Measurements from ENCODE around the gene CPLX3. TPM values are rescaled to one million over a fixed set of nuclear protein-coding genes. Genes with fewer than 3 reads are reported as not detected.

The CPLX3 gene
- polyA plus RNA-seq, 4 donors = 1.1 TPM; not detected in 3

GRCh38 chr15:74791007-74791406, 35.4 kb upstream of the CPLX3 start:
- Histone ChIP-seq H3K36me3 (ENCODE audit: control insufficient read depth in 3 of 3, insufficient read depth in 2 of 3, low read depth in 1 of 3, low read length in 3 of 3) (peaks cover 0 to 83% (median 0%) of the 10 kb centered on the region in 3 donors), H3K27ac (ENCODE audit: low read depth in 1 of 3, low read length in 2 of 3) (peak overlapping the region in 1 of 3 donors; percentile 88), H3K9me3 (ENCODE audit: control insufficient read depth in 2 of 2, insufficient read depth in 1 of 2, low read depth in 1 of 2, low read length in 1 of 2) (no peaks in the 10 kb centered on the region), H3K4me3 (ENCODE audit: low read depth in 1 of 3, low read length in 3 of 3) (no peak overlapping the region), H3K4me1 (ENCODE audit: control insufficient read depth in 3 of 3, insufficient read depth in 2 of 3, low read depth in 1 of 3, low read length in 2 of 3) (peaks cover 9 to 85% (median 36%) of the 10 kb centered on the region in 3 donors), H3K27me3 (ENCODE audit: control insufficient read depth in 3 of 3, insufficient read depth in 3 of 3, low read length in 3 of 3) (no peaks in the 10 kb centered on the region)
- 21 to 36% (median 22%) methylated on average over 1 of the region's 1 CpG for WGBS, 3 donors
- FAIRE-seq (no peak), DNase-seq (no peak)

- Histone ChIP-seq H3K4me1 (ENCODE audit: control insufficient read depth in 3 of 3, insufficient read depth in 2 of 3, low read depth in 1 of 3, low read length in 2 of 3) (peaks cover 9 to 79% (median 32%) of the 10 kb centered on the region in 3 donors), H3K27me3 (ENCODE audit: control insufficient read depth in 3 of 3, insufficient read depth in 3 of 3, low read length in 3 of 3) (no peaks in the 10 kb centered on the region), H3K9me3 (ENCODE audit: control insufficient read depth in 2 of 2, insufficient read depth in 1 of 2, low read depth in 1 of 2, low read length in 1 of 2) (no peaks in the 10 kb centered on the region), H3K4me3 (ENCODE audit: low read depth in 1 of 3, low read length in 3 of 3) (no peak overlapping the region), H3K27ac (ENCODE audit: low read depth in 1 of 3, low read length in 2 of 3) (peak overlapping the region in 1 of 3 donors; percentile 32), H3K36me3 (ENCODE audit: control insufficient read depth in 3 of 3, insufficient read depth in 2 of 3, low read depth in 1 of 3, low read length in 3 of 3) (peaks cover 0 to 83% (median 0%) of the 10 kb centered on the region in 3 donors)
- DNase-seq = no peak
- no peak for FAIRE-seq
- WGBS, 3 donors = 62 to 71% (median 71%) methylated on average over 7 of the region's 7 CpGs
These were observed 34.8 kb upstream of the CPLX3 start for GRCh38 chr15:74791667-74792066.

GRCh38 chr15:74792227-74793016, 34.0 kb upstream of the CPLX3 start:
- WGBS, 3 donors = 46 to 63% (median 61%) methylated on average over 12 of the region's 12 CpGs
- FAIRE-seq (no peak), DNase-seq (no peak)
- Histone ChIP-seq H3K4me3 (ENCODE audit: low read depth in 1 of 3, low read length in 3 of 3) (no peak overlapping the region), H3K36me3 (ENCODE audit: control insufficient read depth in 3 of 3, insufficient read depth in 2 of 3, low read depth in 1 of 3, low read length in 3 of 3) (peaks cover 0 to 79% (median 0%) of the 10 kb centered on the region in 3 donors), H3K27ac (ENCODE audit: low read depth in 1 of 3, low read length in 2 of 3) (peak overlapping the region in 1 of 3 donors; percentile 32), H3K27me3 (ENCODE audit: control insufficient read depth in 3 of 3, insufficient read depth in 3 of 3, low read length in 3 of 3) (no peaks in the 10 kb centered on the region), H3K4me1 (ENCODE audit: control insufficient read depth in 3 of 3, insufficient read depth in 2 of 3, low read depth in 1 of 3, low read length in 2 of 3) (peaks cover 9 to 72% (median 24%) of the 10 kb centered on the region in 3 donors), H3K9me3 (ENCODE audit: control insufficient read depth in 2 of 2, insufficient read depth in 1 of 2, low read depth in 1 of 2, low read length in 1 of 2) (no peaks in the 10 kb centered on the region)

GRCh38 chr15:74793135-74794028, 33.0 kb upstream of the CPLX3 start:
- no peaks in the 10 kb centered on the region for H3K9me3 ChIP-seq (ENCODE audit: control insufficient read depth in 2 of 2, insufficient read depth in 1 of 2, low read depth in 1 of 2, low read length in 1 of 2)
- FAIRE-seq = no peak
- 65 to 75% (median 65%) methylated on average over 12 of the region's 12 CpGs for WGBS, 3 donors
- DNase-seq = no peak
- H3K4me3 ChIP-seq (ENCODE audit: low read depth in 1 of 3, low read length in 3 of 3) = no peak overlapping the region
- H3K36me3 ChIP-seq (ENCODE audit: control insufficient read depth in 3 of 3, insufficient read depth in 2 of 3, low read depth in 1 of 3, low read length in 3 of 3) = peaks cover 0 to 78% (median 0%) of the 10 kb centered on the region in 3 donors
- peaks cover 6 to 67% (median 21%) of the 10 kb centered on the region in 3 donors for H3K4me1 ChIP-seq (ENCODE audit: control insufficient read depth in 3 of 3, insufficient read depth in 2 of 3, low read depth in 1 of 3, low read length in 2 of 3)
- H3K27ac ChIP-seq (ENCODE audit: low read depth in 1 of 3, low read length in 2 of 3) = peak overlapping the region in 2 of 3 donors; percentile 15 to 32
- H3K27me3 ChIP-seq (ENCODE audit: control insufficient read depth in 3 of 3, insufficient read depth in 3 of 3, low read length in 3 of 3) = no peaks in the 10 kb centered on the region

- Histone ChIP-seq H3K4me1 (ENCODE audit: control insufficient read depth in 3 of 3, insufficient read depth in 2 of 3, low read depth in 1 of 3, low read length in 2 of 3) (peaks cover 6 to 63% (median 15%) of the 10 kb centered on the region in 3 donors), H3K4me3 (ENCODE audit: low read depth in 1 of 3, low read length in 3 of 3) (no peak overlapping the region), H3K27ac (ENCODE audit: low read depth in 1 of 3, low read length in 2 of 3) (no peak overlapping the region), H3K9me3 (ENCODE audit: control insufficient read depth in 2 of 2, insufficient read depth in 1 of 2, low read depth in 1 of 2, low read length in 1 of 2) (no peaks in the 10 kb centered on the region), H3K27me3 (ENCODE audit: control insufficient read depth in 3 of 3, insufficient read depth in 3 of 3, low read length in 3 of 3) (no peaks in the 10 kb centered on the region), H3K36me3 (ENCODE audit: control insufficient read depth in 3 of 3, insufficient read depth in 2 of 3, low read depth in 1 of 3, low read length in 3 of 3) (peaks cover 0 to 79% (median 2%) of the 10 kb centered on the region in 3 donors)
- DNase-seq (no peak), FAIRE-seq (no peak)
- 62 to 76% (median 69%) methylated on average over 7 of the region's 9 CpGs for WGBS, 3 donors
These were observed 32.0 kb upstream of the CPLX3 start for GRCh38 chr15:74794248-74794969.

GRCh38 chr15:74794970-74795349, 31.5 kb upstream of the CPLX3 start:
- no peak for FAIRE-seq
- Histone ChIP-seq H3K9me3 (ENCODE audit: control insufficient read depth in 2 of 2, insufficient read depth in 1 of 2, low read depth in 1 of 2, low read length in 1 of 2) (no peaks in the 10 kb centered on the region), H3K36me3 (ENCODE audit: control insufficient read depth in 3 of 3, insufficient read depth in 2 of 3, low read depth in 1 of 3, low read length in 3 of 3) (peaks cover 0 to 79% (median 2%) of the 10 kb centered on the region in 3 donors), H3K27me3 (ENCODE audit: control insufficient read depth in 3 of 3, insufficient read depth in 3 of 3, low read length in 3 of 3) (no peaks in the 10 kb centered on the region), H3K4me3 (ENCODE audit: low read depth in 1 of 3, low read length in 3 of 3) (no peak overlapping the region), H3K27ac (ENCODE audit: low read depth in 1 of 3, low read length in 2 of 3) (no peak overlapping the region), H3K4me1 (ENCODE audit: control insufficient read depth in 3 of 3, insufficient read depth in 2 of 3, low read depth in 1 of 3, low read length in 2 of 3) (peaks cover 5 to 63% (median 11%) of the 10 kb centered on the region in 3 donors)
- DNase-seq = no peak
- 81 to 86% (median 85%) methylated on average over 9 of the region's 9 CpGs for WGBS, 3 donors

- FAIRE-seq = no peak
- H3K27me3 ChIP-seq (ENCODE audit: control insufficient read depth in 3 of 3, insufficient read depth in 3 of 3, low read length in 3 of 3) = no peaks in the 10 kb centered on the region
- H3K9me3 ChIP-seq (ENCODE audit: control insufficient read depth in 2 of 2, insufficient read depth in 1 of 2, low read depth in 1 of 2, low read length in 1 of 2) = no peaks in the 10 kb centered on the region
- H3K36me3 ChIP-seq (ENCODE audit: control insufficient read depth in 3 of 3, insufficient read depth in 2 of 3, low read depth in 1 of 3, low read length in 3 of 3) = peaks cover 0 to 82% (median 4%) of the 10 kb centered on the region in 3 donors
- no peak for DNase-seq
- WGBS, 3 donors = 80 to 86% (median 85%) methylated on average over 14 of the region's 14 CpGs
- no peak overlapping the region for H3K4me3 ChIP-seq (ENCODE audit: low read depth in 1 of 3, low read length in 3 of 3)
- peaks cover 2 to 61% (median 6%) of the 10 kb centered on the region in 3 donors for H3K4me1 ChIP-seq (ENCODE audit: control insufficient read depth in 3 of 3, insufficient read depth in 2 of 3, low read depth in 1 of 3, low read length in 2 of 3)
- H3K27ac ChIP-seq (ENCODE audit: low read depth in 1 of 3, low read length in 2 of 3) = no peak overlapping the region
These were observed 30.3 kb upstream of the CPLX3 start for GRCh38 chr15:74795966-74796625.

All from small intestine (tissue), 7 donors.